Measurements from ENCODE around the gene SLC16A11.

DNA sequence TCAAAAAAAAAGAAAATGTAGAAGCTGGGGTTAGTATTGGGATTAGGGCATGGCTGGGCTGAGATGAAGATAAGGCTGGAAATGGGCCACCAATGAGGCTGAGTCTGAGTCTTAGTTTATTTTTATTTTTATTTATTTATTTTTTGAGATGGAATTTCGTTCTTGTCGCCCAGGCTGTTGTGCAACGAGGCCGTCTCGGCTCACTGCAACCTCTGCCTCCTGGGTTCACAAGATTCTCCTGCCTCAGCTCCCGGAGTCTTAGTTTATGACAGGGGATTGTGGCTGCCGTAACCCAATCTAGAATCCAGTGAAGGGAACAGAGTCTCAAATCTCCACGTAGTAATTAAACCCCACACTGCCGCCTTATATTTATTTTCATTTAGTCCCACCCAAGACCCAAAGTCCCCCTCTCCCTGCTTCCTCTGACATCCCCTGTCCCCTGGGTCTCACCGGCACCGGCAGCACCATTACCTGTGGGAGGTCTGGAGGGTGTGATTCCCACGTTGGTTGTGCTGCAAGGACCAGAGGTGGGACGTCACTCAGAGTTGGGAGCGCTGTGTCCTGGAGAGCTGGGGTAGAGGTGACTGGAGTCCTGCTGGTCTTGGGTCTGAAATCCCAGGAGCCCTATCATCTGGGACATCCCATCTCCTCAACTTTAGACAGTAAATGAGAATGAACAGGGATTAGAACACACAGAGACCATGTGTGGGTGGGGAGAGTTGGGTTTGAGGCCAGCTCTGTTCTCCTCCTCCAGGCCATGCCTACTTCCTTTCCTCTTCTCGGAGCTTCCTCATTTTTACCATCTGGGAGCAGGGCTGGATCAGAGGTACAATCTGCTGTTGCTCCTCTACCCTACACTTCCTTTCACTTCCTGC lies 35.9 kb upstream of the SLC16A11 start, which contains the start of gene CLEC10A:
- no peak for TF ChIP-seq CTCF (conservative IDR thresholded peaks at IDR 0.05 in 1 of 2, IDR thresholded peaks at IDR 0.05 in 1 of 2; ENCODE audit: low read depth in 1 of 2, low read length in 2 of 2)
- no peak for TF ChIP-seq EZH2 (IDR thresholded peaks at IDR 0.05; ENCODE audit: low read length, missing control alignments)

All from fibroblast of lung (primary cell).